KMS-11 (cell line): ENCODE results near the gene RPL4.
"Not testable (repeated sequence)": the region's sequence is repeated elsewhere in the genome, so short reads cannot be mapped to it uniquely, and the experiment has no call there.

Source experiments
- H2AFZ ChIP-seq: fragments of 200-600 bp; sonication (generic); 2 replicates; pipeline ENCODE4 v1.6.1; 2016; ENCODE audit warnings: antibody characterized with exemption, mixed run types, low read depth
- H3K27ac ChIP-seq: fragments of 200-600 bp; sonication (generic); 2 replicates; pipeline ENCODE4 v1.6.1; 2016; ENCODE audit warnings: mild to moderate bottlenecking, mixed run types
- H3K27me3 ChIP-seq: fragments of 200-600 bp; sonication (generic); 2 replicates; pipeline ENCODE4 v1.6.1; 2017; ENCODE audit warnings: mild to moderate bottlenecking, low read depth, mixed run types, moderate library complexity; ENCODE audit not compliant: insufficient read depth
- H3K36me3 ChIP-seq: fragments of 200-600 bp; sonication (generic); 2 replicates; pipeline ENCODE4 v1.6.1; 2017; ENCODE audit warnings: mild to moderate bottlenecking, mixed run types; ENCODE audit not compliant: insufficient read depth
- H3K4me1 ChIP-seq: fragments of 200-600 bp; sonication (generic); 2 replicates; pipeline ENCODE4 v1.6.1; 2016; ENCODE audit warnings: mild to moderate bottlenecking, low read depth, mixed run types; ENCODE audit not compliant: poor library complexity, severe bottlenecking
- H3K4me2 ChIP-seq: fragments of 200-600 bp; sonication (generic); 2 replicates; pipeline ENCODE4 v1.7.0; 2016; ENCODE audit warnings: mild to moderate bottlenecking, mixed run types
- H3K4me3 ChIP-seq: fragments of 200-600 bp; sonication (generic); IDR thresholded peaks from 2 replicates; pipeline ENCODE4 v1.6.1; 2017; ENCODE audit warnings: low read depth, low read length, mixed read lengths; ENCODE audit not compliant: insufficient read depth
- H3K79me2 ChIP-seq: fragments of 200-600 bp; sonication (generic); 2 replicates; pipeline ENCODE4 v1.6.1; 2016; ENCODE audit warnings: low read depth, mixed run types; ENCODE audit not compliant: insufficient read depth
- H3K9ac ChIP-seq: fragments of 200-600 bp; sonication (generic); 2 replicates; pipeline ENCODE4 v1.6.1; 2016; ENCODE audit warnings: mild to moderate bottlenecking, mixed run types
- H4K20me1 ChIP-seq: fragments of 200-600 bp; sonication (generic); 2 replicates; pipeline ENCODE4 v1.6.1; 2016; ENCODE audit warnings: mild to moderate bottlenecking, mixed run types; ENCODE audit not compliant: insufficient read depth
- CTCF ChIP-seq: fragments of 200-600 bp; sonication (generic); conservative IDR thresholded peaks from 2 replicates; pipeline ENCODE4 v1.6.1; 2017; ENCODE audit warnings: low read depth, mild to moderate bottlenecking, antibody characterized with exemption, low read length, moderate library complexity, mixed read lengths

Gene RPL4

GRCh38 chr15:66476535-66476934 lies 28.1 kb downstream of the RPL4 start:
- Histone ChIP-seq H3K4me1 (no peaks in the 10 kb centered on the region), H3K9ac (no peak overlapping the region)

GRCh38 chr15:66474963-66475362 lies 29.7 kb downstream of the RPL4 start:
- Histone ChIP-seq H4K20me1 (no peaks in the 10 kb centered on the region), H3K27ac (no peak overlapping the region), H3K4me3 (no peak overlapping the region), H3K4me1 (no peaks in the 10 kb centered on the region), H3K27me3 (no peaks in the 10 kb centered on the region), H2AFZ (no peak overlapping the region), H3K9ac (no peak overlapping the region), H3K79me2 (no peaks in the 10 kb centered on the region), H3K4me2 (no peak overlapping the region), H3K36me3 (no peaks in the 10 kb centered on the region)
- no peak for TF ChIP-seq CTCF

More at GRCh38 chr15:66476535-66476934, 28.1 kb downstream of the RPL4 start:
- no peaks in the 10 kb centered on the region for H3K27me3 ChIP-seq
- H4K20me1 ChIP-seq: no peaks in the 10 kb centered on the region
- H3K27ac ChIP-seq: no peak overlapping the region
- no peaks in the 10 kb centered on the region for H3K79me2 ChIP-seq
- H2AFZ ChIP-seq: no peak overlapping the region
- no peak overlapping the region for H3K4me3 ChIP-seq
- H3K4me2 ChIP-seq: no peak overlapping the region
- H3K36me3 ChIP-seq: no peaks in the 10 kb centered on the region
- no peak for TF ChIP-seq CTCF

GRCh38 chr15:66474135-66474534 lies 30.5 kb downstream of the RPL4 start:
- H3K9ac ChIP-seq: no peak overlapping the region
- no peak overlapping the region for H3K27ac ChIP-seq
- H3K27me3 ChIP-seq: no peaks in the 10 kb centered on the region
- no peak overlapping the region for H3K4me3 ChIP-seq
- H4K20me1 ChIP-seq: no peaks in the 10 kb centered on the region
- no peaks in the 10 kb centered on the region for H3K79me2 ChIP-seq
- H3K4me2 ChIP-seq: no peak overlapping the region
- no peak overlapping the region for H2AFZ ChIP-seq
- no peaks in the 10 kb centered on the region for H3K4me1 ChIP-seq
- H3K36me3 ChIP-seq: no peaks in the 10 kb centered on the region
- TF ChIP-seq CTCF: no peak

- H3K27ac ChIP-seq: no peak overlapping the region
- no peak overlapping the region for H3K4me2 ChIP-seq
- no peak overlapping the region for H3K4me3 ChIP-seq
- no peaks in the 10 kb centered on the region for H3K36me3 ChIP-seq
- no peak for TF ChIP-seq CTCF
- no peak overlapping the region for H3K9ac ChIP-seq
- H2AFZ ChIP-seq: no peak overlapping the region
- no peaks in the 10 kb centered on the region for H4K20me1 ChIP-seq
- H3K4me1 ChIP-seq: no peaks in the 10 kb centered on the region
- H3K27me3 ChIP-seq: no peaks in the 10 kb centered on the region
- H3K79me2 ChIP-seq: no peaks in the 10 kb centered on the region
Measured at GRCh38 chr15:66472176-66472999, 32.3 kb downstream of the RPL4 start.

GRCh38 chr15:66470825-66471224 lies 33.8 kb downstream of the RPL4 start:
- not testable (repeated sequence) for H3K4me2 ChIP-seq, H3K27ac ChIP-seq, H3K4me1 ChIP-seq, H4K20me1 ChIP-seq, H3K4me3 ChIP-seq, H2AFZ ChIP-seq, H3K27me3 ChIP-seq, H3K79me2 ChIP-seq, H3K36me3 ChIP-seq, H3K9ac ChIP-seq

- not testable (repeated sequence) for H3K79me2 ChIP-seq, H3K27ac ChIP-seq, H2AFZ ChIP-seq, H3K4me2 ChIP-seq, H3K4me1 ChIP-seq, H3K4me3 ChIP-seq, H3K36me3 ChIP-seq, H3K9ac ChIP-seq, H3K27me3 ChIP-seq, H4K20me1 ChIP-seq
Measured at GRCh38 chr15:66467162-66468040, 37.3 kb downstream of the RPL4 start.
